Breast epithelium (tissue), 4 donors: ENCODE measurements around the gene STARD8. TPM values are rescaled to one million over a fixed set of nuclear protein-coding genes. Genes with fewer than 3 reads are reported as not detected.

Experiments used
- DNase-seq, 2 donors: peaks; one replicate each; pipeline ENCODE4 v3.0.0-alpha.2; 2019; ENCODE audit warnings: low spot score in 2 of 2
- H3K27ac ChIP-seq, 2 donors: fragments of 200-600 bp; sonication (generic) in 1 of 2; one replicate each; pipeline ENCODE4 v1.5.1; 2016 to 2019; ENCODE audit warnings: mild to moderate bottlenecking in 1 of 2
- H3K27me3 ChIP-seq, 2 donors: fragments of 200-600 bp; sonication (generic) in 1 of 2; one replicate each; pipeline versions ENCODE4 v1.5.1 to v1.6.0; 2017 to 2019; ENCODE audit warnings: control low read depth in 1 of 2, mild to moderate bottlenecking in 1 of 2
- H3K36me3 ChIP-seq: fragments of 200-600 bp; one replicate; pipeline ENCODE4 v1.5.1; 2019
- H3K4me1 ChIP-seq, 2 donors: fragments of 200-600 bp; sonication (generic); one replicate each; pipeline ENCODE4 v1.5.1; 2016 to 2019; ENCODE audit warnings: control low read depth in 1 of 2
- H3K4me3 ChIP-seq, 3 donors: fragments of 200-600 bp; sonication (generic); 1 replicate in 2 of 3; 2 replicates in 1 of 3; pipeline ENCODE4 v1.5.1; 2016 to 2019; ENCODE audit warnings: mild to moderate bottlenecking in 3 of 3, moderate library complexity in 2 of 3
- H3K9me3 ChIP-seq, 2 donors: fragments of 200-600 bp; sonication (generic) in 1 of 2; one replicate each; pipeline ENCODE4 v1.5.1; 2016 to 2019; ENCODE audit warnings: control low read depth in 1 of 2
- CTCF ChIP-seq, 3 donors: fragments of 450-650 bp; IDR thresholded peaks; one replicate each; pipeline ENCODE4 v1.5.1; 2016 to 2017; ENCODE audit warnings: antibody characterized with exemption in 3 of 3, mild to moderate bottlenecking in 3 of 3, moderate library complexity in 3 of 3
- POLR2A ChIP-seq: fragments of 450-650 bp; IDR thresholded peaks from one replicate; pipeline ENCODE4 v1.6.1; 2016; ENCODE audit warnings: antibody characterized with exemption, mild to moderate bottlenecking, moderate library complexity
- POLR2AphosphoS5 ChIP-seq, 3 donors: sonication (generic); formaldehyde crosslinking; IDR thresholded peaks; one replicate each; pipeline ENCODE4 v1.6.1; 2017; ENCODE audit warnings: antibody characterized with exemption in 3 of 3
- intact Hi-C: fragments of 100-400 bp; cut with DNase I; formaldehyde crosslinking; loops from one replicate; pipeline ENCODE4 v1.15.1; 2023; ENCODE audit warnings: low total_unique reads
- total RNA-seq, 3 donors: library from RNA; depleted of rRNA; stranded (reverse); fragments of >200 nt; gene quantifications; one replicate each; pipeline ENCODE4 v1.1.0, GENCODE V29; 2016

Gene STARD8
- total RNA-seq, 3 donors from 2014 or later = 6.4 to 18.7 (median 9.2) TPM

DNA sequence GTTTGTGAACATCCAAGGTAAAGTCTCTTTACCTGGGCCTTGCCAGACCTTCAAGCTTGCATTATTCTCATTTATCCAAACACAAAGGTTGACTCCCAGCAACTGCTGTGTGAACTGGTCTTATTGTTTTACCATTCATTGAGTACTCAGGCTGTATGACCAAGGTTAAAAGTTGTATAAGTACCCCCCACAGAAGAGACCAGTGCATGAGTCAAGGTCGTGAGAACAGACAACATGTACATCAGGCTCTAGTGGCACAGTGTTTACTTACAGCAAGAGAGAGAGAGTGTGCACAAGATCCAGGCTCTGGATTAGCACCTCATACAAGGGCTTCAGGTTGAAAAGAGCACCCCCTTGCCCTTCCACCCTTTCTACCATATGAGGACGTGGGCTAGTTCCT, 103.9 kb downstream of the STARD8 start:
- Histone ChIP-seq H3K4me1 (no peaks in the 10 kb centered on the region), H3K27me3 (peaks cover 0 to 71% of the 10 kb centered on the region in 2 donors), H3K4me3 (no peak overlapping the region), H3K9me3 (no peaks in the 10 kb centered on the region), H3K27ac (no peak overlapping the region), H3K36me3 (no peaks in the 10 kb centered on the region)
- intact Hi-C loops = no loop called here
- TF ChIP-seq CTCF (IDR thresholded peaks at IDR 0.05) = no peak
- TF ChIP-seq POLR2AphosphoS5 (IDR thresholded peaks at IDR 0.05) = no peak
- DNase-seq = no peak

- Histone ChIP-seq H3K4me3 (no peak overlapping the region), H3K9me3 (no peaks in the 10 kb centered on the region), H3K27me3 (peaks cover 0 to 58% of the 10 kb centered on the region in 2 donors), H3K4me1 (no peaks in the 10 kb centered on the region), H3K36me3 (no peaks in the 10 kb centered on the region), H3K27ac (no peak overlapping the region)
- DNase-seq = no peak
- intact Hi-C loops = no loop called here
- TF ChIP-seq POLR2A (no peak), CTCF (IDR thresholded peaks at IDR 0.05) (no peak), POLR2AphosphoS5 (IDR thresholded peaks at IDR 0.05) (no peak)
These were observed 105.8 kb downstream of the STARD8 start for GRCh38 chrX:68753218-68753617.

DNA sequence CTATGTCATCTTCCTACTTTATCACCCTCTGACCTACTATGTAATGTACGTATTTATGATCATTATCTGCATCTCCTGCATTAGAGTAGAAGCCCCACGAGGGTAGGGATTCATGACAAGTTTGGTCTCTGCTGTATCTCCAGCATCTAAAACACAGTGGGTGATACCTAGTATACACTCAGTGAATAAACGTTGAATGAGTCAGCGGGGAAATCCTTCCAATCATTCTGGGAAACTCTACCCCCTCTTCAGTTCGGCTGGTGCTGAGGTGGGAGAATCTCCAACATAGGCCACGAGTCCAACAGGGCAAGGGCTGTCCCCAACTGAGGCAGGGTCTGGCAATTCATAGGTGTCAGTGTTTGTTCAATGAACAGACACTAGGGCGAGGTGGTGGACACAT, 106.9 kb downstream of the STARD8 start:
- H3K36me3 ChIP-seq = no peaks in the 10 kb centered on the region
- DNase-seq = no peak
- H3K27ac ChIP-seq = no peak overlapping the region
- intact Hi-C loops = no loop called here
- peaks cover 0 to 55% of the 10 kb centered on the region in 2 donors for H3K27me3 ChIP-seq
- H3K4me3 ChIP-seq = no peak overlapping the region
- no peaks in the 10 kb centered on the region for H3K9me3 ChIP-seq
- TF ChIP-seq CTCF (IDR thresholded peaks at IDR 0.05) (no peak), POLR2A (no peak), POLR2AphosphoS5 (IDR thresholded peaks at IDR 0.05) (no peak)
- no peaks in the 10 kb centered on the region for H3K4me1 ChIP-seq

- no peak overlapping the region for H3K27ac ChIP-seq
- intact Hi-C loops = no loop called here
- no peak for DNase-seq
These were observed 108.2 kb downstream of the STARD8 start for GRCh38 chrX:68755616-68756125.

DNA sequence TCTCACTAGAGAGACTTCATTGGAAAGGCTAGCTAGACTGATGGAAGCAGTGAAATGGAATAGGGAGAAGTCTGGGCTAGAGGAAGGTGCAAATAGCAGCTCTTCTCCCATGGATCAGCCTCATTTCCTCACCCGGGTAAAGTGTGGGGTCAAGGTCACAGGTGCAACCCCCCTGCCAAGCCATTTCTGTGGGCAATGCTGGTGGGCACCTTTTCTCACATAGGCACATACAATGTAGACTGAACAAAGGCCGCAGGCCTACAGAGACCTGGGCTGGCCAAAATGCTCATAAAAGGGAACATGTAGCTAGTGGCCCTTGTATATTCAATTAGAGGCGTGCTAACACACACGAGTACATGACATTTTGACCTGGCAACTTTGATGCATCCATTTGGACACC, 109.9 kb downstream of the STARD8 start:
- peaks cover 0 to 62% of the 10 kb centered on the region in 2 donors for H3K27me3 ChIP-seq
- H3K36me3 ChIP-seq = no peaks in the 10 kb centered on the region
- no peak overlapping the region for H3K27ac ChIP-seq
- TF ChIP-seq POLR2AphosphoS5 (IDR thresholded peaks at IDR 0.05) = no peak
- no peak for TF ChIP-seq CTCF (IDR thresholded peaks at IDR 0.05)
- no peak for TF ChIP-seq POLR2A
- no peak overlapping the region for H3K4me3 ChIP-seq
- no peaks in the 10 kb centered on the region for H3K4me1 ChIP-seq
- intact Hi-C loops = no loop called here
- H3K9me3 ChIP-seq = no peaks in the 10 kb centered on the region
- no peak for DNase-seq

More at GRCh38 chrX:68755616-68756125, 108.2 kb downstream of the STARD8 start:
- H3K36me3 ChIP-seq = no peaks in the 10 kb centered on the region
- H3K9me3 ChIP-seq = no peaks in the 10 kb centered on the region
- H3K27me3 ChIP-seq = peaks cover 0 to 56% of the 10 kb centered on the region in 2 donors
- TF ChIP-seq POLR2A (no peak), POLR2AphosphoS5 (IDR thresholded peaks at IDR 0.05) (no peak), CTCF (IDR thresholded peaks at IDR 0.05) (no peak)
- H3K4me1 ChIP-seq = no peaks in the 10 kb centered on the region
- no peak overlapping the region for H3K4me3 ChIP-seq
